ENCODE measurements around the gene SLC12A8.

GRCh38 chr3:125061170-125061569, 151.4 kb downstream of the SLC12A8 start:
- no peak for TF ChIP-seq GATA3 (IDR thresholded peaks at IDR 0.05; ENCODE audit: low read depth, low read length)
- TF ChIP-seq GATA2 (IDR thresholded peaks at IDR 0.05; ENCODE audit: low read depth, low read length): no peak
